Large intestine (tissue), 3 donors: ENCODE data around the gene PCNX2. TPM values are rescaled to one million over a fixed set of nuclear protein-coding genes. Genes with fewer than 3 reads are reported as not detected.
A peak's percentile ranks its signal among the peaks of the same experiment; 100 is the strongest.

Source experiments
- DNase-seq, 2 donors: peaks; one replicate each; pipeline versions ENCODE4 v3.0.0 to v3.0.0-alpha.2; 2013
- H3K27ac ChIP-seq: one replicate; pipeline ENCODE4 v1.5.1; 2013; ENCODE audit warnings: low read length
- H3K27me3 ChIP-seq: 2 replicates; pipeline ENCODE4 v1.6.1; 2013; ENCODE audit warnings: low read length; ENCODE audit not compliant: control insufficient read depth, insufficient read depth
- H3K36me3 ChIP-seq: 2 replicates; pipeline ENCODE4 v1.6.1; 2013; ENCODE audit warnings: low read length; ENCODE audit not compliant: control insufficient read depth, insufficient read depth
- H3K4me1 ChIP-seq: one replicate; pipeline ENCODE4 v1.6.1; 2013; ENCODE audit warnings: low read length; ENCODE audit not compliant: control insufficient read depth, insufficient read depth
- H3K4me3 ChIP-seq: one replicate; pipeline ENCODE4 v1.5.1; 2013; ENCODE audit warnings: low read length
- H3K9me3 ChIP-seq: one replicate; pipeline ENCODE4 v1.6.1; 2013; ENCODE audit warnings: mild to moderate bottlenecking, low read depth, low read length, moderate library complexity; ENCODE audit not compliant: control insufficient read depth
- WGBS: methylation state at CpG from one replicate; pipeline ENCODE4 v1.1.5; 2013; ENCODE audit warnings: low lambda C conversion rate; ENCODE audit not compliant: insufficient coverage; 5-methylcytosine and 5-hydroxymethylcytosine counted together
- polyA plus RNA-seq: library from polyadenylated mRNA; unstranded; fragments of 120-200 nt; gene quantifications from one replicate; pipeline ENCODE4 v1.2.1, GENCODE V29; 2013

PCNX2 gene
- polyA plus RNA-seq, 1 donor, result 6.9 TPM

DNA sequence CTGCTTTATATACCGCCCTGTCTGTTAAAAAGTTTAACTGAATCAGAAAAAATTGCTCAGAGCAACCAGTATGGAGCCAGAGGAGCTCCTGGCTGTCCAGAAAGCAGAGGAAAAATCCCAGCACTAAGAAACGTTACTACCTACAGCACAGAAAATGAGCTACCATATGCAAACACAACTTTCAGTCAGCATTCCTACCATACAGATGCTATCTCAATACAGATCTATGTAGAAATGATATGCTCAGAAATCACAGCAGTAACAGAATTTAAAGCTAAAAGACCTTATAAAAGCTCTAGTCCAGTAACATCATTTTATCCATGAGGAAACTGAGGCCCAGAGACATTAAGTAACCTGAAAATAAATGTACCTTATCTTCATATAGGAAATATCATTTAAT, 38.7 kb downstream of the PCNX2 start:
- H3K9me3 ChIP-seq, result no peaks in the 10 kb centered on the region
- H3K27me3 ChIP-seq, result no peaks in the 10 kb centered on the region
- H3K36me3 ChIP-seq, result peaks cover 10% of the 10 kb centered on the region
- no CpG with 5 or more reads among the region's 2 CpGs for WGBS
- no peaks in the 10 kb centered on the region for H3K4me1 ChIP-seq
- no peak overlapping the region for H3K4me3 ChIP-seq
- DNase-seq, result no peak
- H3K27ac ChIP-seq, result no peak overlapping the region

DNA sequence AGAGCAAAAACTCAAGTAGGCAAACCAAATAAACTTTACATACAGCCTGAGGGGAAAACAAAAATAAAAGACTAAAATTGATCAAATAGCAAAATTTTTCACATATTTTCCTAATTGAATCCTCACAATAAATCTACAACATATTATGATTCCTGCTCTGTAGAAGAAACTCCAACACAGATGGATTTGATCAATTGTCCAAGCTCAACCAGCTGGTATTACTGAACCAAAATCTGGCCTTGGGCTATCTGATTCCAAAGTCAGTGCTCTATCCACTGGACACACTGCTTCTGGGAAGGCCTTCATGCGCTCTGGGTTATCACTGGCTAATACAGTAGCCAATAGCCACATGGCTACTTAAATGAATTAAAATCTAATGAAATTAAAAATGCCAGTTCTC, 39.3 kb downstream of the PCNX2 start:
- Histone ChIP-seq H3K9me3 (no peaks in the 10 kb centered on the region), H3K36me3 (peaks cover 10% of the 10 kb centered on the region), H3K27me3 (no peaks in the 10 kb centered on the region), H3K27ac (no peak overlapping the region), H3K4me3 (no peak overlapping the region), H3K4me1 (no peaks in the 10 kb centered on the region)
- no peak for DNase-seq
- no CpG with 5 or more reads among the region's 1 CpG for WGBS

DNA sequence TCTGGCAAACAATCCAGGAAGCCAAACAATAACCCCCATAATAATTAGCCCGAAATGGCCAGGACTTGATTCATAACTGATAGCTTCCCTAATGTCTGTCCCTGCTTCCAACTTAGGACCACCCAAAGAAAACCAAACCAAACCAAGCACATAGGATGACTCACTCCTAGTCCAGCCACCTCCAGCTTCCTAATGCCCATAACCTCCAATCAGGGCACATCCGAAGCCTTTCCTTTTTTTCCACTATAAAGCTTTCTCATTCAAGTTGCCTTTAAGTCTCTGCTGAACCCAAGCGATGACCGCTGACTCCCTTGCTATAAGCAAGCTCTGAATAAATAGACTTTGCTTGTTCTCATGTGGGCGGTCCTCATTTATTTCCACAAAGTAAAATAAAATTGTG, 40.4 kb downstream of the PCNX2 start:
- WGBS, result 90% methylated on average over 2 of the region's 5 CpGs
- Histone ChIP-seq H3K27ac (no peak overlapping the region), H3K9me3 (no peaks in the 10 kb centered on the region), H3K4me1 (no peaks in the 10 kb centered on the region), H3K4me3 (no peak overlapping the region), H3K36me3 (peaks cover 10% of the 10 kb centered on the region), H3K27me3 (no peaks in the 10 kb centered on the region)
- DNase-seq, result no peak

DNA sequence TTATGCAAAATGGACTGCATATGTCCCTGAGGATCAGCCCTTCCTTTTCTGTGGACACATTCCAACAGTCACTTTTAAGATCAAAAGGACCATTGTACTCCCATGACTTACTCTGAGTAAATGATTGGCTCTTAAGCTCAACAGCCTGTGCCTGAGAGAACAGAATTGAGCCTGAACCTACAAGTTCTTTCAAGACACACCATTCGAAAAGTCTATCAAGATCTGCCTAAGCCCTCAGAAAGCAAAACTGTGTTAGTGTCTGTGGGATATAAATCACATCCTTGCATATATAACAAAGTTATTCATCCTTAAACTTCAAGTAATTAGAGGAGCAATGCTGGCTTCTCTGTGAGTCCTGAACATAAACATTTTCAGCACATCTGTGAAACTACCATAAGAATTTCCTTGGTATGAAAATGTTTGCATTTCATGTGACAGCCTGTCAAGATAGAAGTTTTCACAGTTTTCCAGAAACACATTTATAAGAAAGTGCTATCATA, 41.6 kb downstream of the PCNX2 start:
- DNase-seq, result peak in 1 of 2 donors; percentile 75
- H3K4me3 ChIP-seq, result no peak overlapping the region
- H3K4me1 ChIP-seq, result no peaks in the 10 kb centered on the region
- peaks cover 7% of the 10 kb centered on the region for H3K36me3 ChIP-seq
- H3K9me3 ChIP-seq, result no peaks in the 10 kb centered on the region
- no peaks in the 10 kb centered on the region for H3K27me3 ChIP-seq
- no CpG with 5 or more reads among the region's 1 CpG for WGBS
- peak overlapping the region; percentile 4 for H3K27ac ChIP-seq

DNA sequence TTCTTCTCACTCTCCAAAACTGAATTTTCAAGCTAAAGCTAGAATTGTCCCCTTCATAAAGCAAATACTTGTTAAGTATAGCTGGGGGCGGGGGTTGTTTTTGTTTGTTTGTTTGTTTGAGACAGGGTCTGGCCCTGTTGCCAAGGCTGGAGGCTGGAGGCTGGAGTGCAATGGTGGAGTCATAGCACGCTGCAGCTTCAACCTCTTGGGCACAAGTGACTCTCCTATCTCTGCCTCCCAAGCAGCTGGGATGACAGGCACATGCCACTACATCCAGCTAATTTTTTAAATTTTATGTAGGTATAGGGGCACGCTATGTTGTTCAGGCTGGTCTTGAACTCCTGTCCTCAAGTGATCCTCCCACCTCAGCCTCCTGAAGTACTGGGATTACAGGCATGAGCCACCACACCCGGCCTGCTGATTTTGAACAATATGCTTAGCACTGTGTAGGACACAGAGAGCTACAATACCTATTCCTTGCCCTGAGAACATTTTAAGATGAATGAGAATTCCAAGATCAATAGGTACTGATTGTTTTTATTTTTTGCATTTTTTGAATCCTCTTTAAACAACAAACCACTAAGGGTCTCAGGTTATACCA, 42.2 kb downstream of the PCNX2 start:
- H3K4me3 ChIP-seq, result no peak overlapping the region
- 80% methylated on average over 1 of the region's 4 CpGs for WGBS
- no peaks in the 10 kb centered on the region for H3K4me1 ChIP-seq
- H3K27me3 ChIP-seq, result no peaks in the 10 kb centered on the region
- H3K27ac ChIP-seq, result no peak overlapping the region
- no peaks in the 10 kb centered on the region for H3K9me3 ChIP-seq
- DNase-seq, result no peak
- peaks cover 2% of the 10 kb centered on the region for H3K36me3 ChIP-seq

DNA sequence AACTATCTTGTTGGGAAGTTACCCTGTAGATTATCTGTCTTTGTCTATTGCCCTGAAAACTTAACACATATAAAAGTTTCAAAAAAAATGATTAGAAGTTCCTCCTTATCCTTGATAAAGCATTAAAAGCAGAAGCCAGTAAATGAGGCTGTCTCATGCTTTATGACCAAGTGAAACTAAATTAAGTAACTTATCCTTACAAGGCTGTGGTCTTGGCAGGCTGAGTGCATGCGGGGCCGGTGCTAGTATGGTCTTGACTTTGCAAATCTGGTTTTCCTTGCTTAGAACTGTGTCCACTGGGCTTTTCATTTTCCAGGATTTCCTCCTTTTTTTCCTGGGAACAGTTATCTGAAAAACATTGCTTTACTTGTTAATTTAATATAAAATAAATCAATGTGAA, 43.1 kb downstream of the PCNX2 start:
- no peaks in the 10 kb centered on the region for H3K36me3 ChIP-seq
- H3K27ac ChIP-seq, result no peak overlapping the region
- H3K9me3 ChIP-seq, result no peaks in the 10 kb centered on the region
- H3K27me3 ChIP-seq, result no peaks in the 10 kb centered on the region
- H3K4me1 ChIP-seq, result no peaks in the 10 kb centered on the region
- no CpG with 5 or more reads among the region's 2 CpGs for WGBS
- peak in 1 of 2 donors; percentile 39 for DNase-seq
- H3K4me3 ChIP-seq, result no peak overlapping the region

DNA sequence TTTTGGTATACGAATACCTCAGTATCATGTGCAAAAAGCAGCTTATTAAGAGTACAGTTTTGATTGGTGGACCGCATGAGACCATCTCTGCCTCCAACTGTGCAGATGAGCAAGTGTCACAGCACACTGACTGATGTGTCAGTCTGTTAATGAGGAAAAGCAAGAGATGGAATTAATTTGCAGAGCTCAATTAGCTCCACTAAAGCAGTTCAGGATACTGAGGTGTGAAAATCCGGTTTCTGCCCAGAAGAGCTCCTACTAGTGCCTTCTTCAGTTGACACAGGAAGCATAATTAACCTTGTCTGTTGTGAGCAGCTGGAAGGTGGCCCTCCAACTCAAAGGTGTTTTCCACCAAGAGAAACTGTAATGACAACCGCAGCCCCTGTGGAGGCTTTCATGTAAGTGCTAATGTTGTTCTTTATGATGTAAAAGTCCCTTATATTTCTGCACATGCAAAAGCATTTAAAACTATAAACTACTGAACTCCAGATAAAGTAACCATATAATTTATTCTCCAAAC, 44.3 kb downstream of the PCNX2 start:
- no peaks in the 10 kb centered on the region for H3K36me3 ChIP-seq
- H3K27ac ChIP-seq, result no peak overlapping the region
- no peak overlapping the region for H3K4me3 ChIP-seq
- no peak for DNase-seq
- no peaks in the 10 kb centered on the region for H3K4me1 ChIP-seq
- no peaks in the 10 kb centered on the region for H3K9me3 ChIP-seq
- no peaks in the 10 kb centered on the region for H3K27me3 ChIP-seq
- no CpG with 5 or more reads among the region's 4 CpGs for WGBS

GRCh38 chr1:233248014-233248413, 47.5 kb downstream of the PCNX2 start:
- Histone ChIP-seq H3K4me3 (no peak overlapping the region), H3K27me3 (no peaks in the 10 kb centered on the region), H3K9me3 (no peaks in the 10 kb centered on the region), H3K27ac (no peak overlapping the region), H3K36me3 (no peaks in the 10 kb centered on the region), H3K4me1 (peaks cover 3% of the 10 kb centered on the region)
- DNase-seq, result no peak
- WGBS, result 80% methylated on average over 1 of the region's 6 CpGs

DNA sequence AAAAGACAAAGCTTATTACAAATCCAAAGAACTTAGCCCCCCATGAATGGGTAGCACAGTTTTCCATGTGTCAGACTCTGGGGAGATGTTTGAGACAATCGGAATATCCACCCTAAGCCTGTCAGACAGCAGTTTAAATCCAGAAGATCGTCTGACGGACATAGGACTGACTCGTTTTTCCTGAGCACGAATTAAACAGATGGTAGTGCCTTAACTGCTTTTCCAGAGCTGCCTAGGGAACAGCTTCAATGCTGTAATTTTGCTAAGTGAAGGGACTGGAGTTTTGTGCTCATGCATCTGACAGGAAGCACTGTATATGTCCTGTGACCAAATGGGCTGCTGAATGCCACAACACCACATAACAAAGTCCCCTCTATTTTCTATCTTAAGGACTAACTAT, 48.6 kb downstream of the PCNX2 start:
- Histone ChIP-seq H3K9me3 (no peaks in the 10 kb centered on the region), H3K4me3 (no peak overlapping the region), H3K4me1 (peaks cover 10% of the 10 kb centered on the region), H3K27me3 (no peaks in the 10 kb centered on the region), H3K27ac (no peak overlapping the region), H3K36me3 (no peaks in the 10 kb centered on the region)
- no CpG with 5 or more reads among the region's 5 CpGs for WGBS
- DNase-seq, result no peak

DNA sequence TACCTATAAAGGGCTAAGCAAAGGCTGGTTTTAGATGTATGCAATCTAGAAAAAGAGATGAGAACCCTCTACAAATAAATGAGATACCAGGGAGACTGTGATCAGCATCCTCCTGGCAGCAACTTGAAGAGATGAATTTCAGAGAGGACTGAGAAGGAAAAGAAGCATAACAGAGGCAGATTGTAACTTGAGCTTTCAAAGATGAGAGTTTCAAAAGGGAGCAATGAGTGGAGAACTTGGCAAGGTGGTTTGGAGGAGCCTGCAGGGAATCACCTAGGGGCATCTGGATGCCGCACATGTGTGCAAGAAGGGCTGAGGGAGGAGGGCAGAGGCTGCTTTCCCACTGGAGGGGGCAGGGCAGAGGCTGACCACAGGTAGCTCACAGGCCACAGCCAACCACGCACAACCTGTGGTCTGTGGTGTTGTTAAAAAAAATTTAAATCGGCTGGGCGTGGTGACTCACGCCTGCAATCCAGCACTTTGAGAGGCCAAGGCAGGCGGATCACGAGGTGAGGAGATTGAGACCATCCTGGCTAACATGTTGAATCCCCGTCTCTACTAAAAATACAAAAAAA, 50.2 kb downstream of the PCNX2 start:
- no CpG with 5 or more reads among the region's 8 CpGs for WGBS
- Histone ChIP-seq H3K27me3 (no peaks in the 10 kb centered on the region), H3K27ac (no peak overlapping the region), H3K36me3 (no peaks in the 10 kb centered on the region), H3K9me3 (no peaks in the 10 kb centered on the region), H3K4me3 (no peak overlapping the region), H3K4me1 (peaks cover 17% of the 10 kb centered on the region)
- no peak for DNase-seq

DNA sequence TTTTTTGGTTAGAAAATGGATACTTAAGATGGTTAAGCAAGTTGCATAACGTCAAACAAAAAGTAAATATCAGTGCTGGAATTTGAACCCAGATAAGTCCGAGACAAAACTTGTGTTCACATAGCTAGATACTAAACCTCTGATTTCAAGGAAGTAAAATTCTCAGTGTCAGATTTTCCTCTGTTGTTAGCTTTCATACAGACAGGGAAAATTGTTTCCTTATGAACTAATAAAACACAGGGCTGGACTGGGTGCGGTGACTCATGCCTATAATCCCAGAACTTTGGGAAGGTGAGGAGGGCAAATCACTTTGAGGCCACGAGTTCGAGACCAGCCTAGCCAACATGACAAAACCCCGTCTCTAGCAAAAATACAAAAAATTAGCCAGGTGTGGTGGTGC, 51.3 kb downstream of the PCNX2 start:
- WGBS, result 40% methylated on average over 1 of the region's 6 CpGs
- Histone ChIP-seq H3K27me3 (no peaks in the 10 kb centered on the region), H3K4me3 (no peak overlapping the region), H3K36me3 (no peaks in the 10 kb centered on the region), H3K4me1 (peaks cover 18% of the 10 kb centered on the region), H3K9me3 (no peaks in the 10 kb centered on the region), H3K27ac (peak overlapping the region; percentile 46)
- peak; percentile 68 to 89 for DNase-seq
